Ovary (tissue), 9 donors: Measurements from ENCODE around the gene SAMD1. TPM values are rescaled to one million over a fixed set of nuclear protein-coding genes. Genes with fewer than 3 reads are reported as not detected.

Experiments
- DNase-seq, 5 donors: peaks; one replicate each; pipeline ENCODE4 v3.0.0-alpha.2; 2019 to 2020
- H3K27ac ChIP-seq, 2 donors: fragments of 200-600 bp; one replicate each; pipeline versions ENCODE4 v1.5.1 to v1.8.0; 2019 to 2022
- H3K27me3 ChIP-seq: fragments of 200-600 bp; one replicate; pipeline ENCODE4 v1.8.0; 2022
- H3K36me3 ChIP-seq: fragments of 200-600 bp; sonication (generic); one replicate; pipeline ENCODE4 v1.5.1; 2019
- H3K4me1 ChIP-seq: one replicate; pipeline ENCODE4 v1.8.1; 2013; ENCODE audit warnings: mild to moderate bottlenecking, moderate library complexity; ENCODE audit not compliant: insufficient read depth
- H3K4me3 ChIP-seq: fragments of 200-600 bp; sonication (generic); one replicate; pipeline ENCODE4 v1.5.1; 2017
- H3K9me3 ChIP-seq, 2 donors: fragments of 200-600 bp in 1 of 2; sonication (generic) in 1 of 2; one replicate each; pipeline versions ENCODE4 v1.5.1 to v1.8.1; 2013 to 2019; ENCODE audit warnings: mild to moderate bottlenecking in 1 of 2, moderate library complexity in 1 of 2
- EP300 ChIP-seq: sonication (generic); formaldehyde crosslinking; IDR thresholded peaks from one replicate; pipeline ENCODE4 v1.6.1; 2017; ENCODE audit warnings: antibody characterized with exemption
- POLR2A ChIP-seq: fragments of 450-650 bp; IDR thresholded peaks from one replicate; pipeline ENCODE4 v1.6.1; 2017; ENCODE audit warnings: antibody characterized with exemption, mild to moderate bottlenecking, moderate library complexity
- WGBS, 3 donors: extraction: QIAGEN DNeasy Blood & Tissue Kit in 1 of 3; methylation state at CpG; one replicate each; pipeline versions ENCODE4 v1.1.5 to v1.1.7; 2013 to 2017; 5-methylcytosine and 5-hydroxymethylcytosine counted together
- intact Hi-C, 4 donors: fragments of 100-400 bp; cut with DNase I; formaldehyde crosslinking; loops; one replicate each; pipeline versions ENCODE4 v1.11.0 to v1.15.1; 2022 to 2023
- polyA plus RNA-seq, 2 donors: library from polyadenylated mRNA; stranded (reverse); fragments of 200-250 nt in 1 of 2; fragments of 350-450 nt in 1 of 2; fragmentation: Illumina TruSeq in 1 of 2; extraction: RNeasy Lipid Tissue Mini Kit (QIAGEN cat#74804) in 1 of 2; gene quantifications; one replicate each; pipeline ENCODE4 v1.2.3, GENCODE V29; 2013 to 2014
- total RNA-seq, 7 donors: library from RNA; depleted of rRNA in 2 of 7; stranded (reverse); fragments of >200 nt in 2 of 7; fragmentation: NEBNext Ultra II Directional in 3 of 7; extraction: Animal tissue kit (Norgen Biotek cat#: 25700) in 3 of 7; gene quantifications; one replicate each; pipeline versions ENCODE4 v1.1.0 to v1.2.4, GENCODE V29; 2016 to 2023
- TF ChIP-seq, protein P1 (sequence below), 3 donors: fragments of 450-650 bp in 2 of 3; fragments of 200-600 bp in 1 of 3; IDR thresholded peaks; one replicate each; pipeline versions ENCODE4 v1.5.1 to v1.8.0; 2016 to 2022; ENCODE audit warnings: antibody characterized with exemption in 3 of 3, mild to moderate bottlenecking in 1 of 3
- donor health status: DM: no; HTN: no; CAD: no; lungs with moderate emphysema.
- donor health status: DM: no; HTN: no; CAD: no.
- donor health status: Bipolar disorder and iron deficiency.
- donor health status: DM: yes; HTN: yes; CAD: no.
- donor health status: DM: no; HTN: no; CAD: no.
- donor health status: DM: yes; HTN: yes; CAD: no.

Gene SAMD1
- total and polyA plus RNA-seq, 9 donors: 10.5 to 68.3 (median 37.4) TPM

DNA sequence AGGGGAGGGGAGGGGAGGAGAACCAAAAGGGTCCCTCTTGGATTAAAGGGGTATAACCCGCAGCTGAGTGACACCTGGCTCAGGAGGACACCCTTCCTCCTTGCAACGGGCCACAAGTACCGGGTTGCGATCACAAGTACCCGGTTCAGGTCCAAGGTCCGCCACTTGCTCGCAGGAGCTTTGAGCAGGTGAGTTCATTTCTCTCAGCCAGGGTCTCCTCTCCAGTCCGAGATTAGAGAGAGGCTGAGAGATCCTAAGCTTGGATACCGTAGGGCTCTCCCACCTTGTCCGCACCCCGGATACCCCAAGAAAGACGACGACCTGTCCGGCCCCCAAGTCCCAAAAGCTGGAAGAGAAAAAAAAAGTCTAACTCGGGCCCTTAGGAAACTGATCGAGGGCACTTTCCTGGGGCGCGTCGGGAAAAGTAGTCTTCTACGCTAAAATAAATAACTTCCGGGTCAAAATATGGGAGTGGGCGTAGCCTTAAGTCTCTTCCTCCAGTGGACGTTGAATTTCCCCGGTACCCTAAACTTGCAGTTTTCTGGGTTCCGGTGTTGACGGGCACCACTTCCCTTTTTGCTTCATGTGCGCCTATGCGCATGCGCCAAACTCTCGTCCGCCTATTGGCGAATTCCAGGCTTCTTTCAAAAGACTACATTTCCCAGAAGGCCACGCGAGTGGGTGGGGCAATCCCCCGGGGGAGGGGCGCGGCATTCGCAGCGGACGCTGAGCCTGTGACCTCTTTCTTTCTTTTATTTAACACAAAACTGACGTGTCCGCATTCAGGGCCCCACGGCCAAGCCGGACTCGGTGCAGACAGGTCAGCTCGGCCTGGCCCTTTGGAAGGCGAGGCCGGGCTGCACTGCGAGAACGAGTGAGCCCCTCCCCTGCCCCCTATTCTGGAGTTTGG lies 9.4 kb downstream of the SAMD1 start:
- DNase-seq: peak; percentile 99 to 100 (median 100)
- H3K27me3 ChIP-seq: no peaks in the 10 kb centered on the region
- WGBS, 3 donors: 0 to 1% (median 0%) methylated on average over 50 of the region's 50 CpGs
- peak overlapping the region; percentile 63 to 83 for H3K27ac ChIP-seq
- peaks cover 5% of the 10 kb centered on the region for H3K4me1 ChIP-seq
- H3K36me3 ChIP-seq: no peaks in the 10 kb centered on the region
- H3K4me3 ChIP-seq: peak overlapping the region; percentile 69
- no peaks in the 10 kb centered on the region for H3K9me3 ChIP-seq
- TF ChIP-seq, protein P1, sequence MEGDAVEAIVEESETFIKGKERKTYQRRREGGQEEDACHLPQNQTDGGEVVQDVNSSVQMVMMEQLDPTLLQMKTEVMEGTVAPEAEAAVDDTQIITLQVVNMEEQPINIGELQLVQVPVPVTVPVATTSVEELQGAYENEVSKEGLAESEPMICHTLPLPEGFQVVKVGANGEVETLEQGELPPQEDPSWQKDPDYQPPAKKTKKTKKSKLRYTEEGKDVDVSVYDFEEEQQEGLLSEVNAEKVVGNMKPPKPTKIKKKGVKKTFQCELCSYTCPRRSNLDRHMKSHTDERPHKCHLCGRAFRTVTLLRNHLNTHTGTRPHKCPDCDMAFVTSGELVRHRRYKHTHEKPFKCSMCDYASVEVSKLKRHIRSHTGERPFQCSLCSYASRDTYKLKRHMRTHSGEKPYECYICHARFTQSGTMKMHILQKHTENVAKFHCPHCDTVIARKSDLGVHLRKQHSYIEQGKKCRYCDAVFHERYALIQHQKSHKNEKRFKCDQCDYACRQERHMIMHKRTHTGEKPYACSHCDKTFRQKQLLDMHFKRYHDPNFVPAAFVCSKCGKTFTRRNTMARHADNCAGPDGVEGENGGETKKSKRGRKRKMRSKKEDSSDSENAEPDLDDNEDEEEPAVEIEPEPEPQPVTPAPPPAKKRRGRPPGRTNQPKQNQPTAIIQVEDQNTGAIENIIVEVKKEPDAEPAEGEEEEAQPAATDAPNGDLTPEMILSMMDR (IDR thresholded peaks at IDR 0.05): no peak
- peak; percentile 69 for TF ChIP-seq POLR2A
- TF ChIP-seq EP300: peak; percentile 64
- intact Hi-C loops: loop anchor here in 2 of 4 donors (5.0 to 10.0 kb wide), 3 partner anchors 36 to 316 kb away; partner anchors contain the start of genes ASF1B (in 1 of the 2), MRI1 (in 1 of the 2) and PRKACA (in 1 of the 2)

DNA sequence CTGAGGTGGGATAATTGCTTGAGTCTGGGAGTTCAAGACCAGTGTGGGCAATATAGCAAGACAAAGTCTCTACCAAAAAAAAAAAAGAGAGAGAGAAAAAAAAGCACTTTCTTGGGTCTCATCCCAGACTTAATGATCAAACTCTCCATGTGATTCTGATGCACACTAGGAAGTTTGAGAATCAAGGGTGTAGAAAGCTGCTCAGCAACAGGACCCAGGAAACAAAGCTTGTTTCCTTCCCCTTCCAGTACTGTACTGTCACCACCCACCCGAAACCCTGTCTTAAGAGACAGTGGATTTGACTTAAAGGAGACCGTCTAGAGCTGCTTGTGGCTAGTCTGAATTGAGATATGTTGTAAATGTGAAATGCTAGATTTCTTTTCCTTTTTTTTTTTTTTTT lies 12.1 kb downstream of the SAMD1 start:
- TF ChIP-seq EP300 (no peak), POLR2A (no peak)
- TF ChIP-seq, protein P1 (IDR thresholded peaks at IDR 0.05): no peak
- H3K4me1 ChIP-seq: peaks cover 8% of the 10 kb centered on the region
- DNase-seq: no peak
- H3K4me3 ChIP-seq: no peak overlapping the region
- intact Hi-C loops: loop anchor here in 2 of 4 donors (10.0 kb wide), 2 partner anchors 484 to 804 kb away; no protein-coding TSS in a partner anchor
- H3K27ac ChIP-seq: no peak overlapping the region
- 71 to 75% (median 73%) methylated on average over 2 of the region's 2 CpGs for WGBS, 3 donors
- no peaks in the 10 kb centered on the region for H3K9me3 ChIP-seq
- no peaks in the 10 kb centered on the region for H3K27me3 ChIP-seq
- no peaks in the 10 kb centered on the region for H3K36me3 ChIP-seq

DNA sequence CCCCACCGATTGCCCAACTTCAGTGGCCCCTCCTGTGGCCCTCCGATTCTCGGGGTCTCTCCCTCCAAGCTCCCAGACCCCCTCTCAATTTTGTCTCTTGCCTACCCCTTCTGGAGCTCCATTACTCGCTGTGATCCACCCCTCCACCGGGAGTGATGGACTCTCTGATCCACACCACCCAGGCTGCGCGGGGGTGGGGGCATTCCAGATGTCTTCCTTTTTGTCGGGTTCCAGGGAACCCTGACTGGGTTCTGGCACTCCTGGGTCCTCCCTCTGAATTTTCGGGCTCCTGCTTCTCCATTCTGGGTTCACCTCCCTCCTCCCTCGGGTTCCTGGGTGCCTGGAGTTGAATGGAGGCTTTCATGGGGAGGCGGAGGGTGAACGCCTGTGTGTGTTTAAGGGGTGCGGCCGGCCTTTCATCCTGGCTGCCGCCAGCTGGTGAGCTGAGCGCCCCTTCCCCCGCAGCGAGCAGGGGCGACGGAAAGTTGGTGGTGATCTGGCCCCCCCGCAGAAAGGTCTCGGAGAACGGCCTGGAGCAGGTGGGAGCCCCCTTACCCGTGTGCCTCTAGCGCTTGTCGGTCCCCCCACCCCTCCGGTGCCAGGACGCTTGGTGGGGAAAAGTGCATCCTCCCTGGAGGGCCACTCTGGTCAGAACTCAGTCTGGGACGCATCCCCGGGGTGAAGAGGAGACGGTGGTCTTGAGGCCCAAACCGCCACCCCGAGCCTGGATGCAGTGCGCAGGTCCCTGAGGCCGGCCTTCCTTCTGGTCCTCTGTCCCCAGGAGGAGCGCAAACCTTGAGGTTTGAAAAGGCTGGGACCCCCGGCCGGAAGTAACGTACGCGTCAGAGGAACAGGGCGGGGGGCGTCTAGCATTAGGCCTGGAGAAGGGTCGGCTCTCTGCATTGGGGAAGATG lies 16.4 kb downstream of the SAMD1 start:
- WGBS, 3 donors: 3 to 6% (median 4%) methylated on average over 37 to 44 of the region's 44 CpGs
- H3K27me3 ChIP-seq: no peaks in the 10 kb centered on the region
- H3K4me1 ChIP-seq: peaks cover 7% of the 10 kb centered on the region
- no peaks in the 10 kb centered on the region for H3K9me3 ChIP-seq
- peak overlapping the region; percentile 58 for H3K4me3 ChIP-seq
- H3K27ac ChIP-seq: peak overlapping the region in 1 of 2 donors; percentile 44
- intact Hi-C loops: loop anchor here (2.0 to 10.0 kb wide), 6 partner anchors 63 to 799 kb away; partner anchors contain the start of gene ASF1B (in 2 of the 4)
- no peaks in the 10 kb centered on the region for H3K36me3 ChIP-seq
- TF ChIP-seq POLR2A: no peak
- DNase-seq: peak in 1 of 5 donors; percentile 44

DNA sequence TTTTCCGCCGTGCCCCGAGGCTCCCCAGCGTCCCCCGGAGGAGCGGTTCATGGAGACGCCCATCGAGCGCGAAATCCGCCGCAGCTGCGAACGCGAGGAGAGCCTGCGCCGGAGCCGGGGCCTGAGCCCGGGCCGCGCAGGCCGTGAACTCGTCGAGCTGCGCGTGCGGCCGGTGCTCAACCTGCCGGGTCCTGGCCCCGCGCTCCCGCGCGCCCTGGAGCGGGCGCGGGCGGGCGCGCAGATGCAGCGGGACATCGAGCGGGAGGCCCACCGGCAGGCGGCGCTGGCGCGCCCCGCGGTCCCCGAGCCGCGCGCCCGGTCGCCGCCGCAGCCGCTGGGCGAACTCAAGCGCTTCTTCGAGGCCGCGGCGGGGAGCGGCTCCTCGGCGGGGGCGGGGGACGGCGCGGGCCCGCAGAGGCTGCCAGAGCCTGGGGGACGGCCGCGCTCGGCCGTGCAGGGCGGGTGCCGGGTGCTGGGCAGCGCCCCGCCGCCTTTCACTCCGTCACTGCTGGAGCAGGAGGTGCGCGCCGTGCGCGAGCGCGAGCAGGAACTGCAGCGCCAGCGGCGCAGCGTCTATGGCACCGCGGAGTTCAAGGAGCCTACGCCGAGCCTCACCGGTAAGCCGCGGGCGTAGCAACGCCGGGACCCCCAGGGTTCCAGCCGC lies 17.2 kb downstream of the SAMD1 start:
- intact Hi-C loops: loop anchor here (5.0 to 10.0 kb wide), 4 partner anchors 64 to 799 kb away; partner anchors contain the start of gene ASF1B (in 2 of the 4)
- H3K27me3 ChIP-seq: no peaks in the 10 kb centered on the region
- peak; percentile 57 to 83 (median 72) for DNase-seq
- no peaks in the 10 kb centered on the region for H3K9me3 ChIP-seq
- WGBS, 3 donors: 0% methylated on average over 38 to 106 of the region's 106 CpGs
- H3K36me3 ChIP-seq: no peaks in the 10 kb centered on the region
- H3K4me1 ChIP-seq: peaks cover 7% of the 10 kb centered on the region
- TF ChIP-seq POLR2A: no peak
- no peak for TF ChIP-seq EP300
- TF ChIP-seq, protein P1 (IDR thresholded peaks at IDR 0.05): peak; percentile 10 to 84 (median 84)
- H3K4me3 ChIP-seq: peak overlapping the region; percentile 58
- peak overlapping the region in 1 of 2 donors; percentile 44 for H3K27ac ChIP-seq
